Fibroblast of lung (primary cell): ENCODE measurements around the gene MEPE.

Source experiments
- CTCF ChIP-seq, 2 donors: IDR thresholded peaks in 1 of 2; conservative IDR thresholded peaks in 1 of 2; 1 replicate in 1 of 2; 2 replicates in 1 of 2; pipeline ENCODE4 v1.5.1; 2011 to 2012; ENCODE audit warnings: low read length in 2 of 2, control low read depth in 1 of 2, inconsistent platforms in 1 of 2, low read depth in 1 of 2, mild to moderate bottlenecking in 1 of 2
- EZH2 ChIP-seq: IDR thresholded peaks from 2 replicates; pipeline ENCODE4 v1.5.1; 2012; ENCODE audit warnings: low read length, control low read depth, mild to moderate bottlenecking; ENCODE audit errors: missing control alignments

- TF ChIP-seq CTCF (conservative IDR thresholded peaks at IDR 0.05 in 1 of 2, IDR thresholded peaks at IDR 0.05 in 1 of 2; ENCODE audit: low read depth in 1 of 2, low read length in 2 of 2) (no peak), EZH2 (no peak)
Observed at GRCh38 chr4:87851332-87851731, 18.6 kb downstream of the MEPE start.
